Glutamatergic neuron (in vitro differentiated cells): ENCODE results near the gene CIAPIN1. TPM values are rescaled to one million over a fixed set of nuclear protein-coding genes. Genes with fewer than 3 reads are reported as not detected.
"Not testable (repeated sequence)": the region's sequence is repeated elsewhere in the genome, so short reads cannot be mapped to it uniquely, and the experiment has no call there.

Experiments used
- DNase-seq: peaks from one replicate; pipeline ENCODE4 v3.0.0; 2022
- H3K27ac Mint-ChIP-seq: one replicate; pipeline ENCODE4 v1.8.0; 2020; ENCODE audit warnings: mild to moderate bottlenecking, mixed read lengths, inconsistent platforms; ENCODE audit not compliant: unreplicated experiment
- H3K27me3 Mint-ChIP-seq: one replicate; pipeline ENCODE4 v1.8.0; 2020; ENCODE audit warnings: mild to moderate bottlenecking, moderate library complexity, mixed read lengths, inconsistent platforms; ENCODE audit not compliant: unreplicated experiment
- H3K36me3 Mint-ChIP-seq: one replicate; pipeline ENCODE4 v1.8.0; 2020; ENCODE audit warnings: mild to moderate bottlenecking, mixed read lengths, inconsistent platforms; ENCODE audit not compliant: unreplicated experiment
- H3K4me1 Mint-ChIP-seq: one replicate; pipeline ENCODE4 v1.8.0; 2020; ENCODE audit warnings: mild to moderate bottlenecking, low read depth, mixed read lengths, inconsistent platforms; ENCODE audit not compliant: unreplicated experiment
- H3K4me3 Mint-ChIP-seq: one replicate; pipeline ENCODE4 v1.8.0; 2020; ENCODE audit warnings: mild to moderate bottlenecking, mixed read lengths, inconsistent platforms; ENCODE audit not compliant: unreplicated experiment
- H3K9me3 Mint-ChIP-seq: one replicate; pipeline ENCODE4 v1.8.0; 2020; ENCODE audit warnings: mild to moderate bottlenecking, moderate library complexity, mixed read lengths, inconsistent platforms; ENCODE audit not compliant: unreplicated experiment
- CTCF ChIP-seq: fragments of 200-600 bp; sonication (generic); IDR thresholded peaks from one replicate; pipeline ENCODE4 v1.5.0; 2021; ENCODE audit not compliant: partially characterized antibody, unreplicated experiment
- total RNA-seq: library from RNA; stranded (reverse); fragmentation: NEBNext Ultra II Directional; extraction: Animal tissue kit (Norgen Biotek cat#: 25700); gene quantifications from one replicate; pipeline ENCODE4 v1.2.1, GENCODE V29; 2021; ENCODE audit not compliant: unreplicated experiment

CIAPIN1 gene
- total RNA-seq, 1 donor from 2014 or later, result 129 TPM

- H3K4me1 Mint-ChIP-seq, result peaks cover 2% of the 10 kb centered on the region
- H3K27me3 Mint-ChIP-seq, result peaks cover 9% of the 10 kb centered on the region
- no peak for DNase-seq
- H3K9me3 Mint-ChIP-seq, result no peaks in the 10 kb centered on the region
- H3K36me3 Mint-ChIP-seq, result no peaks in the 10 kb centered on the region
- H3K4me3 Mint-ChIP-seq, result no peak overlapping the region
- TF ChIP-seq CTCF, result no peak
- H3K27ac Mint-ChIP-seq, result no peak overlapping the region
These were observed 45.1 kb downstream of the CIAPIN1 start for GRCh38 chr16:57401943-57402640.

GRCh38 chr16:57397493-57397892 is 49.7 kb downstream of the CIAPIN1 start:
- H3K27ac Mint-ChIP-seq, H3K4me1 Mint-ChIP-seq, H3K4me3 Mint-ChIP-seq, DNase-seq, H3K27me3 Mint-ChIP-seq, H3K9me3 Mint-ChIP-seq, H3K36me3 Mint-ChIP-seq: not testable (repeated sequence)

GRCh38 chr16:57396786-57397185 is 50.4 kb downstream of the CIAPIN1 start:
- H3K4me1 Mint-ChIP-seq, result no peaks in the 10 kb centered on the region
- no peak overlapping the region for H3K27ac Mint-ChIP-seq
- H3K4me3 Mint-ChIP-seq, result no peak overlapping the region
- H3K9me3 Mint-ChIP-seq, result peaks cover 3% of the 10 kb centered on the region
- no peak for DNase-seq
- no peaks in the 10 kb centered on the region for H3K27me3 Mint-ChIP-seq
- no peak for TF ChIP-seq CTCF
- H3K36me3 Mint-ChIP-seq, result no peaks in the 10 kb centered on the region

- Mint-ChIP-seq H3K9me3 (peaks cover 3% of the 10 kb centered on the region), H3K27me3 (no peaks in the 10 kb centered on the region), H3K36me3 (no peaks in the 10 kb centered on the region), H3K27ac (no peak overlapping the region), H3K4me1 (no peaks in the 10 kb centered on the region), H3K4me3 (no peak overlapping the region)
- no peak for DNase-seq
- TF ChIP-seq CTCF, result no peak
These were observed 52.2 kb downstream of the CIAPIN1 start for GRCh38 chr16:57395026-57395425.

GRCh38 chr16:57394444-57394843 is 52.7 kb downstream of the CIAPIN1 start:
- Mint-ChIP-seq H3K4me1 (no peaks in the 10 kb centered on the region), H3K27ac (no peak overlapping the region), H3K9me3 (peaks cover 3% of the 10 kb centered on the region), H3K27me3 (no peaks in the 10 kb centered on the region), H3K36me3 (no peaks in the 10 kb centered on the region), H3K4me3 (no peak overlapping the region)
- no peak for TF ChIP-seq CTCF
- DNase-seq, result no peak
